Stimulated activated CD4-positive, alpha-beta T cell treated with anti-CD3 and anti-CD28 coated beads, Interleukin-1b, Interleukin-23, amount 100 ng/mL, for 48 hours (primary cell): Measurements from ENCODE around the gene GADD45B.
"Not testable (repeated sequence)": the region's sequence is repeated elsewhere in the genome, so short reads cannot be mapped to it uniquely, and the experiment has no call there.

Source experiments
- DNase-seq: peaks from one replicate; pipeline ENCODE4 v3.0.0-alpha.2; 2020

The GADD45B gene

GRCh38 chr19:2490659-2491058 lies 14.7 kb downstream of the GADD45B start:
- DNase-seq, result no peak

- no peak for DNase-seq
These were observed 15.3 kb downstream of the GADD45B start for GRCh38 chr19:2491130-2491801.

DNA sequence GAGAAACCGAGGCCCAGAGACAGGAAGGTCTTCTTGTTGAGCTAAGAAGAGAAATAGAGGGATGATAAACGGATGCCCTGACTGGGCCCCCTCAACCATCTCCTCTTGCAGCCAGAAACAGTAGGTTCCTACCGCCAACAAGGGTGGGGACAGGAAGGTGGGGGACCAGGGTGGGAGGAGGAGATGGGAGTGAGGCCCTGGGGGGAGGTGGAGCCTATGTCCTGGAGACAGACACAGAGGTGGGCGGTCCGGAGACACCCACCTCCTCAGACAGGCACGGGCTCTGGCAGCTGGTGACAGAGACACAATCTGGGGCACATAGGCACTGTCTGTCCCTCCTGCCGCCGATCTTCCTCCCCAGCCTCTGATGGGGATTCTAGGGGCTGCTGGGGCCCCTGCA lies 16.9 kb downstream of the GADD45B start:
- no peak for DNase-seq

DNA sequence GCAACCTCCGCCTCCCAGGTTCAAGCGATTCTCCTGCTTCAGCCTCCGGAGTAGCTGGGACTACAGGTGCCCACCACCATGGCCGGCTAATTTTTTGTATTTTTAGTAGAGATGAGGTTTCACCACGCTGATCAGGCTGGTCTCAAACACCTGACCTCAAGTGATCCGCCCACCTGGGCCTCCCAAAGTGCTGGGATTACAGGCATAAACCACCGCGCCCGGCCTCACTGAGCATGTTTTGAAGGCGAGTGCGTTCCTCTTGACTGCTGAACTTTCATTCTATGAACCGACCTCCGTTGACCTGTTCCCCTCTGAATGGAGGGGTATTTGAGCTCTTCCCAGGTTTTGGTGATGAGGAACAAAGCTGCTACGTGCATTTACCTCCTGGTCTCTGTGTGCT lies 17.5 kb downstream of the GADD45B start:
- not testable (repeated sequence) for DNase-seq

DNA sequence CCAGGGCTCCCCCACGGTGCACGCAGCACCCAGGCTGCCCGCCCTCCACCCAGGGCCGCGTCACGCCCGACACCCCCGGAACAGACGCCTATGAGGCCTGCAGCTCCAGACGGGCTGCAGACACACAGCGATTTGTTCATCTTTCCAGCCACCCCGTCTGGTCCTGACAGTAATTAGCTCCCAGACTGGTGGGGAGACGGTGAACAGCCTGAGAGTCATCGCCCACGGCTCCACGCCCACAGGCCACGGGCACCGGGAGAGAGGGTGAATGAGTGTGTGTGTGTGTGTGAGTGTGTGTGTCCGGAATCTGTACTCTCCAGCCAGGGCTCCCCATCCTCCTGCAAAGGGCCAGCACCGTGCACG lies 18.1 kb downstream of the GADD45B start:
- no peak for DNase-seq

DNA sequence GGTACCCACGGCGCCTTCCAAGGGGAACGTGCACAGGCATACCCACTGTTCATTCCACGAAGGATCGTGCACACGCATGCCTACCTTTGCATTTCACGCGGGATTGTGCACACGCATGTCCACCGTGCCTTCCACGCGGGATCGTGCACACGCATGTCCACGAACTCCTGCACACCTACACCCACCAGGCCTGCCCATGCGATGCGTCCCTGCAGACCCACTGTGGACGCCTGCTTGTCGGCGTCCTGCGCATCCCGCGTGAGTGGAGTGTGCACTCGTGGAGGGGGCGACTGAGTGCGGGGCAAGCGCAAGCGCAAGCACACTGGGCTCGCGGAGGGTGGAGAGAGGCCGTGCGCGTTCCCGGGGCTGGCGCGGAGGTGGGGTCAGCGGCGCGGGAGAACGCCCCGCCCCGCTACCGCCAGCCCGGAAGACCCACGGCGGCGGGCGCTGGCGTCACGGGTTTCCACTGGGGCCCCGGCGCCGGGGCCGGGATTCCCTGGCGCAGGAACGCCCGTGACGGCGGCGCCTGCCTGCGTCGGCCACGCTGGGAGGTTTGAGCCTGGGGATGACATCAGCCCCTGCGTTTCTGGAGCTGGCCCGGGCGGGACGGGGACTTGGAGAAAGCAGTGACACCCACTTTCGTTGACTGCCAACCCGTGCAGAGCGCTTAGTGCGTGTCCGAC lies 18.7 kb downstream of the GADD45B start:
- peak; percentile 47 for DNase-seq

DNA sequence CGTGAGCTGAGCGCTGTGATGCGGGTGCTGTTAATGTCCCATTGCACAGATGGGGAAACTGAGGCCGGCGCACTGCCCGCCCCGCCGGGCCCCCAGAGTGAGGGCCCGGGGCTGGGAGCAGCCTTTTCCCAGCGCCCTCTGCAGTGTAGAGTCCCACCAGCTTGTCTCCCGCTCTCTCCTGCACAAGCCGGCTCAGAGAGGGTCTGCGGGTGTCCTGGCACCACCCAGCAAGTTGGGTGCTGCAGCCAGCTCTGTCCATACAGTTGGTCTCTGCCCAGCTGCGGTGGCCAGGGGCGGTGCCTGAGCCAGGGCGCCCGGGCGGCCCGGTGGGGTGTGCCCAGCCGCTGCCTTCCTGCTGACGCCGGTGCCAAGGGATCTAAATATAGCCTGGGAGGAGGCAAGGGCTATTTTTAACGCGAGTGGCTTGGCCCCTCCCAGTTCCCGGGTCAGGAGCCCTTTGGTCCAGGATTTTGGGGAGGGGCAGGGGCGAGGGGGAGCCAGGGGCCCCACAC lies 19.3 kb downstream of the GADD45B start:
- DNase-seq, result no peak

DNA sequence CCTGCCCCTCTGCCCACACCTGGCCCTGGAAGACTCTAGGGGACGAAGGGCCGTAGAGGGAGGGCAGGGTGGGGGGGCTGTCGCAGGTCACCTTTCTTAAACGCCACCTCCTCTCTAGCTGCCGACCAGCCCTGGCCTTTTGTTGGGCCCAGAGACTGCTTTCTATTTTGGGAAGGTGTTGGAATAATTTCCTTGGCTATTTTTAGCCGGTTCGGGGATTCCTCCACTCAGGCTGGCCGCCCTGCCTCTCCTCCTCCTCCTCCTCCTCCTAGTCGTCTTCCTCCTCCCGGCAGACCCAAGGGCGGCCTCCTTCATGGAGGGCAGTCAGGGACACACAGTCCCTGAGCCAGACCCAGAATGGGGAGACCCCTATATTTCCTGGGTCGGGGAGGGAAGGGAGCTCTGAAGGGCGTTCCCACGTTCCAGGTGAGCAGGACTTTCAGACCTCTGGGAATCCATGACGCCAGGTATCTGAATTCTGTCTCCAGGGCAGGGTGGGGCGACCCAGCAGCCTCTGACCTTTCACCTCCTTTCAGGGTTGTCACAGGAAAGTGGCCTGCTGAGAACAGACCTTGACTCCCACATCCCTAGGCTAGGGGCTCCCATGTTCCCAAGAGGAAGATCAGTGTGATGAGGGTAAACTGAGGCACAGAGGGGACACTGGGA lies 19.9 kb downstream of the GADD45B start:
- no peak for DNase-seq

- DNase-seq, result no peak
These were observed 21.3 kb downstream of the GADD45B start for GRCh38 chr19:2497186-2497585.

DNA sequence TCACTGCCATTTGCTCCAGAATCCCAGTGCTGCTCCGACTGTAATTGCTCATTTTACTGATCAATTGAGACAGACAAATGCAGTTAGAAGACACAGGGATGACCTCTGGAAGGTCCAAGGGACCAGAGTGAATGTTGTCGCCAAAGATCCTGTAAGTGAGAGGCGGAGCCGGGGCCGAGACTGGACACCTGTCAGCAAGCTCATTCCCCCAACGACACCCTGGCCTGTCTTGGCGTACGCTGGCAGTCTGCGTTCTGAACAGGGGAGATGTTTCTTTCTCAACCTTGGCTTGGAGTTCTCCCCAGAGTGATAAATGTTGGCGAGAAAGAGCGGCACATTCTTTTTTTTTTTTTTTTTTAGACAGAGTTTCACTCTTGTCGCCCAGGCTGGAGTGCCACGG lies 24.2 kb downstream of the GADD45B start:
- DNase-seq, result no peak

DNA sequence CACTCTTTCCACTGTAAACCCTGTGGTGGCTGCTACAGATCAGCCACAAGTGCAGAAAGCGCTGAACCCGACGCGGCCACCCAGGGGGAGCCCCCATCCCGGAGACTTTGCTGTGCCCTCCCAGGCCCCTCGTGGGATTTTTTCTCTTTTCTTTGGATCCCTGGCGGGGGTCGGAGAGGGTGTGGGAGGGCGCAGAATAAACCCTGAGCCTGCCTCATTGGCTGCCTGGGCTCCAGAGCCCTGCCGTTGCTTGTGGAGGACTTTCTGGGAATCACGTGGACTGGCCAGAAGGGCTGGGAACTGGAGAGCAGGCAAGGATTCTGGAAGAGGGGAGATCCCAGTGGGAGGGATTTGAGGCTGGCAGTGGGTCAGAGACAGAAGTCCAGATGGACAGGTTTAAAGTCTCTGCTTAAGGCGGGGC lies 24.9 kb downstream of the GADD45B start:
- no peak for DNase-seq

GRCh38 chr19:2503521-2504109 lies 27.7 kb downstream of the GADD45B start:
- peak; percentile 77 for DNase-seq

DNA sequence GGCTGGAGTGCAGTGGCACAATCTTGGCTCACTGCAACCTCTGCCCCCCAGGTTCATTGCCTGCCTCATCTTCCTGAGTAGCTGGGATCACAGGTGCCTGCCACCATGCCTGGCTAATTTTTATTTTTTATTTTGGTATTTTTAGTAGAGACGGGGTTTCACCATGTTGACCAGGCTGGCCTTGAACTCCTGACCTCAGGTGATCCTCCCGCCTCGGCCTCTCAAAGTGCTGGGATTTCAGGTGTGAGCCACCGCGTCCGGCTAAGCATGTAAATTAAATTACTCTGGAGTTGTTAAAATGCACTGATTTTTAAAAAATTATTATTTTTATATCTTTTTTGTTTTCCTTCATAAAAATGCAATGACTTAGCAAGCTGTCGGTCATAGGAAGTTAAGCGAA lies 30.7 kb downstream of the GADD45B start:
- not testable (repeated sequence) for DNase-seq

DNA sequence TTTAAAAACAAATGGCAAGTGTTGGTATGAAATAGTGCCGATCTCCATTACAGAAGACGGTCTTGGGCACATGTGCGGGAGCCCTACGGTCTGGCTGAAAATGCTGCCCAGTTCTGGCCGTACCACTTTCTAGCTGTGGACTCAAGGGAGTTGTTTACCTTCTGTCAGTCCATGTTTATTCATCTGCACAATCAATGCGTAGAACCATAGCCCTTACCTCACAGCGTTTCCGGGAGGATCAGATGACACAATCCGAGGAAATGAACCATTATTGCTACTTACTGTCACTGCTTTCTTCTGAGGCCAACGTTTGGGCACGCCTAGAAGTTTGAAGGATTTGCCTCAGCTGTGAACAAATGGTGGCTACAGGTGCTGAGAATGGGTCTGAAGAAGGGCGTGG lies 31.2 kb downstream of the GADD45B start:
- peak; percentile 22 for DNase-seq

DNA sequence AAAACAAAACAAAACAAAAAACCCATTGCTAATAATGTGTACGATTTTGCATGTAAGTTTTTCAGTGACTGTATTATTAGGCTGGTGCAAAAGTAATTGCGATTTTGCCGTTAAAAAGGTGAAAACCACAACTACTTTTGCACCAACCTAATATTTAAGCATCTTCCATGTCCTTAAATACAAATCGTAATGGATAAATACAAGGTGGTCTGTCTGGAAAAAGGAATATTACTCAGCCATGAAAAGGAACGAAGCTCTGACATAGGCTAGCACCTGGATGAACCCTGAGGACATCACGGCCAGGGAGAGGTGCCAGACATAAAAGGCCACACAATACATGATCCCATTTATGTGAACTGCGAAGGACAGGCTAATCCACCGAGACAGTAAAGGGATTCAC lies 33.2 kb downstream of the GADD45B start:
- DNase-seq, result no peak

DNA sequence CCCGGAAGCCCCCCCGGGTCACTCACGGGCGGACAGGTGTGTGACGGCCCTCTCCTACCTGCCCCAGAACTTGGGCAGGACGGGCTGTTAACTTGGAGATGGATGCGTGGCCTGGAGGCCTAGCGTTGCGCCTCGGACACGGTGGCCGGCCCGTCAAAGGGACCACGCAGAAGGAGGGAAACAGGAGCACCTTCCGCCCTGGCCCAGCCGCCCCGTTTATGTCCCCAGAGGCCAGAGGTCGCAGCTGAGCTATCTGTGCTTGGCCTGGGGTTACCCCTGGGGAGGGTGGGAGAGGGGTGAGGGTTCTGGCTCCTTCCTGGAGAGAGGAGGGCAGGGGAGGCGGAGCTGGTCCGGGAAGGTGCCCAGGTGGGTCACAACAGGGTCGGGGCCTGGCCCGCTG lies 35.6 kb downstream of the GADD45B start:
- DNase-seq, result no peak

DNA sequence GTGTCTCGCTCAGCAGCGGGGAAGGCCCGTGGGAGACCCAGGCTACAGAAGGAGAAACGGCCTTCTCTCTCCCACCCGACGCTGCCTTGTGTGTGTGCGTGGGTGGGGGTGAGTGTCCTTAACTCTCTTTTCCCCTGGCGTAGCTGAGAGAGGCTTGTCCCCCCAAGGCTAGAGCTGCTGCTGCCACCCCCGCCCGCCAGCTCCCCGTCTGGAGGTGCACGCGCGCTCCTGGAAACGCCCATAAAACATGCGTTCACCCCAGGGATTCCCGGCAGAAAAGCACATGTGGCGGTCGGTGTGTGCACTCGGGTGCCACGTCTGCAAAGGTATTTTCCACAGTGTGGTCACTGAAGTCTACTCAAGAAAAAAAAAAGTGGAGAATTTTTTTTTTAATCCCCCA lies 36.1 kb downstream of the GADD45B start:
- no peak for DNase-seq

DNA sequence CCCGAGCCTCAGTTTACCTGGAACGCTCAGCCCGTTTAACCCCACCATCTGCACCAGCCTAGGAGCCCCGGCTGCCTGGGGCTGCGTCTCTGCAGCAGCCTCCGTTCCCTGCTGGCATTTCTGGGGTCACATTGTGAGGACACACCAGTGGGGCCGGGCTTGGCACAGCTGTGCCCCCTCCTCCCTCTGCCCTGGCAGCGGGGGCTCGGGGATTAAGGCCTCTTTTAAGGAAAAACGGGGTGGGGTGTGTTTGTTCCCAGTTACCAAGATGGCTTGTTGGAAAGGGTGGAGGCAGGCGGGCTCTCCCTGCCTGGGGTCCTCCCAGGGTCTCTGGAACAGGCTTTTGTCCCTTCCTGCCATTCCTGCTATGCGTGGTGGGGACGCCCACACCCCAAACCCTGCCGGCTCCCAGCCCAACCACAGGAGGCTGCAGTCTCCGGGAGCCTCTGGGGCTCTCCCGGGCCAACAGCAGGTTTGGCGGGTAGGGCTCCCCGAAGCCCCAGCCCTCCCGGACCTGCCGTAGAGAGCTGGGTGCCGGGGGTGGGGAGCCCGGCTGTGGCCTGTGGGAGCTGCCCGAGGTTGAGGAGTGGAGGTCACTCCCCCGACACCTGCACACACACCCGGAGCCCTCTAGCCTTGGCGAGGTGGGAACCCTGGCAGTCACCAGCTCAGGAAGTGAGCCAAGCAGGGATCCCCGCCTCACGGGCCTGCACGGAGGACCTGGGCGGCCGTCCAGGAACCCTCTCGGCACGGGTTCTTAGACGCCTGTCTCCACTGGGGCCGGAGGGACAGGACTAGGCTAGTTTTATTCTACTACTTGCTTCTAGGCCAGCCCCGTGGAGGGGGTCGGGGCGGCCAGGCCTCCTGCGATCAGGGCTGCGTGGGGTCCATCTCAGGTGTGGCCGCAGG lies 36.9 kb downstream of the GADD45B start:
- DNase-seq, result no peak

DNA sequence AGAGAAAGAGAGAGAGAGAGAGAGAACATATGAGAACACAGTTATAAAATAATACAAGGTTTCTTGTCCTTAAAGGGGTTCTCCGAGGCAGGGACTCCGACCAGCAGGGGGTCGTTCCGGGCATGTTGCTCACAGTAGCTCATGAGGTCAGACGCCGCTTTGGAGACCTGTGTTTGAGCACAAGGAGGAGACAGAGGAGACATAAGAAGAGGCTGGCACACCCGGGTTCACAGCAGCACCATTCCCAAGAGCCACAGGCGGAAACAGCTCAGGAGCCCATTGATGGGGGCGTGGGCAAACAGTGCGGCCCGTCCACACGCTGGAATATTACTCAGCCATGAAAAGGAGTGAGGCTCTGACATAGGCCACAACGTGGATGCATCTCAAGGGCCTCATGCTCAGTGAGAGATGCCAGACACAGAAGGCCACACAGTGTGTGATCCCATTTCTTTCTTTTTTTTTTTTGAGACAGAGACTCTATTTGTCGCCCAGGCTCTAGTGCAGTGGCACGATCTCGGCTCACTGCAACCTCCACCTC lies 39.1 kb downstream of the GADD45B start:
- DNase-seq, result no peak

- no peak for DNase-seq
These were observed 40.8 kb downstream of the GADD45B start for GRCh38 chr19:2516727-2517126.

DNA sequence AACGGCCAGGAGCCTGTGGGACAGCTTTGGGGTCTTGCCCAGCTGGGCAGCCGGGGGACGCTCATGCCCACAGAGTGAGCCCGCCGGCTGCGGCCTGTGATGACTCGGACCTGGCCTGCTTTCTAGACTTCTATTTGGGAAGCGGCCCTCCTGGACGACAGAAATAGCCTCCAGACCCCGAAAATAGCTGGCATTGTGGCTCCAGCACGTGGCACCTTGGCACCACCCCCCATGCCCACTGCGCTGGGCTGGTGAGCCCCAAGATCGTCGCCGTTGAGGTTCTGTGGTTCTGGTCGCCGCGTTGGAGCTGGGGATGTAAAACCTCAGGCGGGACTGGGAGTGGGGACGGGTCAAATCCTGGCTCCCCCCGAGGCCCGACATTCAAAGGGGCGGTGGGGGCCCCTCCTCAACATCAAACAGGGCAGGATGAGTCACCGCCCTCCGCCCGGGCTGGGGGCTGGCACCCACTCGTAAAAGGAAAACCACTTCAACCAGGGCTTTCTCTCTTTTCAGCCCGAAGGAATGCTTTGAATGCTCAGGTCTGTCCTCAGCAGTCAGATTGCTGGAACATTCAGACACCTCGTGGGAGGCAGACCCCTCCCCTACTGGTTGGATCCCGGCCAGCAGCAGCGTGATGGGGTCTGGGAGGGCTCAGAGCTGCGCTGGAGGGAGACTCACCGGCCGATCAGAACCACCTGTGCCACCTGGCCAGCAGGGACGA lies 42.1 kb downstream of the GADD45B start:
- no peak for DNase-seq

- DNase-seq, result not testable (repeated sequence)
These were observed 42.9 kb downstream of the GADD45B start for GRCh38 chr19:2518856-2519255.
